NCI-H526 (cell line): ENCODE measurements around the gene SPTA1.

Experiments
- DNase-seq, 2 experiments: peaks; one replicate each; lab custom pipeline; 2025; lab: John Stamatoyannopoulos, UW

Gene SPTA1

DNA sequence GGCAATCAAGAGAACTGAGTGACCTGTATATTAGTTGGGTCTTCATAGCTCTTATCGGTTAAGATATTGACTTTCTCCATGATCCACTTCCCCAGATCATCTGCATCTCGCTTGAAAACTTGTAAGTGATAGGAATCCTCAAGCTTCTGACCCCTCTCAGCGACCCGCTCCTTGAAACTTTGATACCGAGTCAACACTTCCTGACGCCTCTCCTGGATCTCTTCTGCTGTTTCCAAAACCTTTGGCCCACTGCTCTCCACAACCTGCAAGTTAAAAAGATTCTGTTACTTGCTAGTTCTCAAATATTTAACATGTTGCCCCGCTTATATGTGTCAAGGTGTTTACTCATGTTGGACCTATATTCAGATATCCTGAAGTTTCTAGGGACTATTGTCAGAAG is 1.4 kb downstream of the SPTA1 start:
- no peak for DNase-seq

GRCh38 chr1:158681606-158682005 is 4.9 kb downstream of the SPTA1 start:
- DNase-seq = no peak

- no peak for DNase-seq
Measured at GRCh38 chr1:158679289-158679688, 7.2 kb downstream of the SPTA1 start.

DNA sequence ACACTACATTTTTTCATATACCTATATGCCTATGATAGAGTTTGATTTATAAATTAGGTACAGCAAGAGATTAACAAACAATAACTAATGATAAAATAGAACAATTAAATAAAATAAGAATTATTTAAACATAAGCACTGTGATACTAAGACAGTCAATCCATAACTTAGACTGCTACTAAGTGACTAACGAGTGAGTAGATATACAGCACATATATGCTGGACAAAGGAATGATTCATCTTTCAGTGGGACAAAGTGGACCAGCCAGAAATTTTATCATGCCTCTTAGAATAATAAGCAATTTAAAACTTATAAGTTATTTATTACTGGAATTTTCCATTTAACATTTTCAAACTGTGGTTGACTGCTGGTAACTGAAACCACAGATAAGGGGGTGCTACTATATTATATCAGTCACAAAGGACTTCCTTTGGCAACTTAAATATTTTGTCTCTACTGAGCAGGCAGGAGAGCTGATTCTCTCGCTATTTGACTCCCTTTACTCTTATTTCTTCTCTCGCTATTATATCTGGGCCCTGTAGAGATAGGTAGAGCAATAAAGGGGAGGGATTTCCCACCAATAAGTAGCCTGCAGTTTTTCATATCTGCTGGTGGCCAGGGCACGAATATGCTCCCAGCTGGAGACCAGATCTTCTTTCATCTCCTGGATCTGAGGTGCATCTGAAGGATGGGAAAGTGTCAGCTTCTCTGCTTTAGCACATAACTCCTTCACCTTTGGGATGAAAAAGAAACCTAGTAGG is 10.8 kb downstream of the SPTA1 start:
- DNase-seq = no peak

GRCh38 chr1:158674302-158674701 is 12.2 kb downstream of the SPTA1 start:
- no peak for DNase-seq

DNA sequence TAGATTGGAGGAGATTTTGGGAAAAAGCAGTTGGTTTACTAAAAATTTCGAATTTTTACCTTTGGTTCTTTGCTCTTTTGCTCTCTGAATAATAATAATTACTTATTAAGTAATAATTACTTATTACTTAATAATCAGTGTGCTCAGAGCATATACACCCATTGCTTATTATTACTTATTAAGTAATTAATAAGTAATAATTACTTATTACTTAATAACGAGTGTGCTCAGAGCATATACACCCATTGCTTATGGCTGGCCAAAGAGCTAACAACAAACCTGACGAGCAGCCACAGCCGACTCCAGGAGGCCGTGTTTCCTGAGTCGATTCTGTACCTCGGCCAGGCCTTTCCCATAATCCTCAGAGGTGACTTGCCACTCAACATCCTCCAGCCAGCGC is 20.5 kb downstream of the SPTA1 start:
- no peak for DNase-seq

- no peak for DNase-seq
Measured at GRCh38 chr1:158654571-158654970, 31.9 kb downstream of the SPTA1 start.

GRCh38 chr1:158654086-158654485 is 32.4 kb downstream of the SPTA1 start:
- DNase-seq = no peak

GRCh38 chr1:158652721-158653334 is 33.7 kb downstream of the SPTA1 start:
- no peak for DNase-seq

GRCh38 chr1:158649052-158649451 is 37.5 kb downstream of the SPTA1 start:
- DNase-seq = no peak

DNA sequence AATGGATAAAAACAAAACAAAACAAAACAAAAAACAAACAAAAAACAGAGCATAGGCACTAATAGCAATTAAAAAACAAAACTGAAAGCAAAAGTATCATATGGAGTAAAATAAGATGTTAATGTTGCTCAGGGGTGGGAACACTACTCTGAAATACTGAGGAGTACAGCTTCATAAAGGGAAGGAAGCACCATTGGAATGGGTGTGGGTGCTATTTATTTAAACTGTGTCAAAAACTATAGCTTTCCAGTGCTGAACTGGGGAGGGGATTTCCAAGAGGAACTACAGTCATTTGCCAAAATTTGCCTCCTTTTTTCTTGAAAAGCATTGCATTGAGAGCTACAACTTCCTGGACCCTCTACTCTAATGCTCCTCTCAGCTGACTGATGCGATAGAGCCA is 40.0 kb downstream of the SPTA1 start:
- DNase-seq = no peak

DNA sequence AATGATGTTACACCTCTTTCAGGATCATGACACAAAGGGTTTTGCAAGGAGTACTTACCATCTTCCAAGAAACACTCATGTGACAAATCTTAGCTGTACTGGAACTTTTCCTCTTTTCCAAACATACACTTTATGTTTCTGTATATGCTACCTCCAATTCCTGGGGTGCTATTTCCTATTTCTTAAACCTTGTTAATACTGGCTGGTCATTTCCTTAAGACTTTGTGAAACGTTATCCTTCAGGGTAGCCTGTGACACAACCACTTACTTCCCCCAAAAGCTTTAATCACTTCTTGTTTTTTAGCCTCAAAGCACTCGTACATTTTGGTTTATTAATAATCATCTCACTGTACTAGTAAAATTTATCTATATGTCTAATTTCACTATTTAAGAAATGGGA is 42.1 kb downstream of the SPTA1 start:
- DNase-seq = no peak

- DNase-seq = no peak
Measured at GRCh38 chr1:158638904-158639303, 47.6 kb downstream of the SPTA1 start.

DNA sequence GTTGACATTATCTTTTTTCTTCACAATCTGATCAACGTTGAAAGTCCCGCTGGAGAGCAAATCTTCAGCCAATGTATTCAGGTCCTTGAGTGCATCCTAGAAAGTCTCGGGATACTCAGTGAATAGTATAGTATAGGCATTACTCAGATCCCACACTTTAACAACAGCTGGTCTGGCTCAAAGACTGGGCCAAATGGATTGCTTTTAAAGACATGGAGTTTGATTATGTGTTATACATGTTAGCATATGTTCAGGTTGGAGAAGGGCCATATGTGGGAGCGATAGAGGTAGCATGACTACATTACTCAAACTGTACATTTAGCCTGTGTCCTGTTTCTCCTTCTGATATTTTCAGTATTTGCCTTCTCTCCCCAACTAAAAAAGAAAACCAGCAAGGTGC is 48.4 kb downstream of the SPTA1 start:
- no peak for DNase-seq

DNA sequence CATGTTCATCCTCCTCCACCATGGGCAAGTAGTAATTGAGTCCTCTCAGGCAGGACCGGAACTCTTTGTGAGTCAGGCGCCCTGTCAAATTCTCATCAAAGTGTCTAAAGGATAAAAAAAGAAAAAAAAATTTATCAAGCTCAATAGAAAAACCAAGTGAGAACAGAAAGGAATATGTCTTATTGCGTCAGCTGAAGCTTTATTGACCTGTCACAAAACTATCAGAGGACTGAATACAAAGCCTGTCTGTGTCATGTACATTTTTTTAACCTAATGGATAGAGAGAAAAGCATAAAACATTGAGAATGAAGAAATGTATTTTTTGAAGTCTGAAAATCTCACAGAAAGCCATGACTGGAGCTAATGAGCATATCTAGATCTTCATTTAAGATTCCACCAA is 72.8 kb downstream of the SPTA1 start:
- DNase-seq = no peak

DNA sequence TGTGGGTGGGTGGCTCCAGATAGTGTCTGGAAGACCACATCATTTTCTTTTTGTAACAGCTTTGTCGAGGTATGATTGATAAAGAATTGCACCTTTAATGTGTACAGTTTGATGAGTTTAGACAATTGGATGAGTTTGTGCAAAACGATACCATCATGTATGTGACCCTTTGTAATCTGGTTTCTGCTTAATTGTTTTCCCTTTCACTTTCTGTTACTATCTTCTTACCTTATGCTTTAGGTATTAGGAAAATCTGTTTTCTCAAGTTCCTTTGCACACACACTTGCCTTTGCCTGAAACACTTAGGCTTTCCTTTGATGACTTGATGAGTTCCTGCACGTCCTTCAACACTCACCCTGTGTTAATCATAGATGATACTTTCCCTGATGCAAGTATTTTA is 74.6 kb downstream of the SPTA1 start:
- no peak for DNase-seq

DNA sequence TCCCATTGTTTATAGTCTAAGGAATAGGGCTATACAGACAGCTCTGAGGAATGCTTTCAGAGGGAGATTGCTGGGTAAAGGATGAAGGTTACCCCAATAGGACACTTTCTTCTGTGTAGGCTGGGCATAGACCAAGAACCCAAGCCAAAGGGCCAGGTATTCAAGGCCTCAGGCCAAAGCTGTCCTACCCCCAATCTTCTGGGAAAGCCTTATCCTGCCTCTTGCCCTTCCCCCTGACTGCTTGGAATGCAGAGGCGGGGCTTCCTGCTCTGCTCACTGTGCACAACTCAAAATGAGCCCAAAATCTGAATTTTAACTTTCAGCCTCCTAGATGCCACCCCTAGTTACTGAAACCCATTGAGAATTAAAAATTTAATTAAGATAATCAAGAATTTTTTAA is 79.2 kb downstream of the SPTA1 start:
- no peak for DNase-seq

DNA sequence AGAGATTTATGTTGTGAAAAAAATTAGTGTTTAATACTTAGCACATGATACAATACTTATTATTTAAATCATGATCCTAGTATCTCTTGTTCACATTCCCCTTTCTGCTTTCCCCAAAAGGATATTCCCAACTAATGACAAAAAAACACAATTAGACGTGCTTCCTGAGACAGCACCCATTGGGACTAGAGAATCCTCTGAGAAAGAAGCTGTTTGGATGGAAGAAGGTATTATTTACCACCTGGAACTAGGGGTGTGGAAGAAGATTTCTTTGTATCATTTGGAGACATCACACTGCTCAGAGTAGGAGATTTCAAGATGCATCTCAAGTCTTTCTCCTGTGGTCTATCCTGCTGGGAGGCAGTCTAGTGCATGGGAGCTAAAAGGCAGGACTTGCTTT is 81.5 kb downstream of the SPTA1 start, which contains the start of gene OR10Z1:
OR10Z1 (plus strand) TSS at position 301 of the 400 bp plus-strand sequence. CDS start 1,171 bp downstream, outside the sequence.
- no peak for DNase-seq

DNA sequence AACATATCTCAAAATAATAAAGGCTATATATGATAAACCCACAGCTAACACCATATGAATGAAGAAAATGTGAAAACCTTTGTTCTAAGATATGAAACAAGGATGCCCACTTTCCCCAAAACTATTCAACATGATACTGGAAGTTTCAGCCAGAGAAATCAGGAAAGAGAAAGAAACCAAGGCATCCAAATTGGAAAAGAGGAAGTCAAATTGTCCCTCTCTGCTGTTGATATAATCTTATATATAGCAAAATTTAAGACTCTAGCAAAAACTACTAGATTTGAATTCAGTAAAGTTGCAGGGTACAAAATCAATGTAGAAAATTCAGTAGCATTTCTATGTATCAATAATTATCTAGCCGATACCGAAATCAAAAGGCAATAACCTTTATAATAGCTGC is 85.8 kb downstream of the SPTA1 start:
- DNase-seq = no peak

GRCh38 chr1:158586942-158587341 is 99.6 kb downstream of the SPTA1 start:
- DNase-seq = no peak

- no peak for DNase-seq
Measured at GRCh38 chr1:158583962-158584361, 102.6 kb downstream of the SPTA1 start.

GRCh38 chr1:158579733-158580132 is 106.8 kb downstream of the SPTA1 start, which contains the start of gene OR10X1:
Gene OR10X1 (minus strand): TSS chr1:158579899. CDS start chr1:158579899, 0 bp downstream.
- no peak for DNase-seq

- DNase-seq = no peak
Measured at GRCh38 chr1:158577561-158577960, 109.0 kb downstream of the SPTA1 start.

- no peak for DNase-seq
Measured at GRCh38 chr1:158572226-158572625, 114.3 kb downstream of the SPTA1 start.
